ENCODE results near the gene PPP1R11. TPM values are rescaled to one million over a fixed set of nuclear protein-coding genes. Genes with fewer than 3 reads are reported as not detected.
A peak's percentile ranks its signal among the peaks of the same experiment; 100 is the strongest.

Gene PPP1R11
- total and polyA plus RNA-seq, 2 of the 13 experiments (the other 11 are each of a cell fraction or from before 2014, with no cell fraction given): 32.1 to 58.9 TPM

DNA sequence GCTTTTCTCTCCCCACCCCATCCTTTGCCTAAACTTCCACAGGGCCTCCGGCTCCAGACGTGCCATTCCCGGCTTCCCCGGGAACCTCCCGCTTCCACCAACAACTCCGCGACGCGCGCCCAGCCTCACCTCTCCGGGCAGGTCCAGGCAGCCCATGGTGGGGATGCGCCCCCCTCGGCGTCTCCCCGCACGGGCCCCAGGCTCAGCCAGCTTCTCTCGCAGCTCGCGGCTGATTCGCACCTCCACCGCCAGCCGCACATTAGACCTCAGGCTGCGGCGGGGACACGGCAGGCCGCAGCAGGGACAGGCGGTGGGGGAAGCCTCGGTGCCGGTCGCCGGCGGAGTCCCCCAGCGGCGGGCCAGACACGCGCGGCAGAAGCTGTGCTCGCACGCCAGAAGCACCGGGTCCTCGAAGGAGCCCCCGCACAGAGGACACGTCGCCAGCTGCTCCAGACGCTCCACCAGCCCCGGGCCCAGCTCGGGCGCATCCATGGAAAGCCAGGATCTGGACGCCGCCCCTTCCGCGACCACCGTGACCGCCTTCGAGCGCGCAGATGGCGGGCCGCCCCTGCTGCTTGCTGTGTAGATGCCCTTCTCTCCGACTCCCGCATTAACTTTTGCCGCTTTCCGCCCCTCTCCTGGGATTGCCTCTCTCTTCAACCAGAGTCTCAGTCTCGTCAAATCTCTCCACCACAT lies 8.2 kb downstream of the PPP1R11 start, which contains the start of gene RNF39 (continued):
- no peak for TF ChIP-seq SP1 (IDR thresholded peaks at IDR 0.05)
- no peak for TF ChIP-seq SP1 (CRISPR knock-in tag; IDR thresholded peaks at IDR 0.05)
- no peak for TF ChIP-seq ZNF530 (CRISPR knock-in tag; IDR thresholded peaks at IDR 0.05; ENCODE audit: low read depth)
- no peak for TF ChIP-seq ZNF34 (CRISPR knock-in tag; IDR thresholded peaks at IDR 0.05; ENCODE audit: borderline replicate concordance)
- TF ChIP-seq NFIB (CRISPR knock-in tag; IDR thresholded peaks at IDR 0.05; ENCODE audit: borderline replicate concordance): no peak
- TF ChIP-seq SOX6 (IDR thresholded peaks at IDR 0.05): no peak
- peak; percentile 52; the same call in 1 of the 2 replicates for TF ChIP-seq SOX6 (CRISPR knock-in tag; IDR thresholded peaks at IDR 0.05)
- TF ChIP-seq ZFX (CRISPR knock-in tag; IDR thresholded peaks at IDR 0.05; ENCODE audit: low read depth): peak; percentile 79
- no peak; the same call in 1 of the 2 replicates for TF ChIP-seq ZSCAN21 (CRISPR knock-in tag; IDR thresholded peaks at IDR 0.05; ENCODE audit: borderline replicate concordance)
- peak; percentile 79; the same call in 1 of the 2 replicates for TF ChIP-seq ZNF776 (CRISPR knock-in tag; IDR thresholded peaks at IDR 0.05)
- TF ChIP-seq, protein P1, sequence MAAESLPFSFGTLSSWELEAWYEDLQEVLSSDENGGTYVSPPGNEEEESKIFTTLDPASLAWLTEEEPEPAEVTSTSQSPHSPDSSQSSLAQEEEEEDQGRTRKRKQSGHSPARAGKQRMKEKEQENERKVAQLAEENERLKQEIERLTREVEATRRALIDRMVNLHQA (CRISPR knock-in tag; IDR thresholded peaks at IDR 0.05): no peak
- no peak for TF ChIP-seq ATF2 (CRISPR knock-in tag; IDR thresholded peaks at IDR 0.05)
- TF ChIP-seq ZFP36L2 (CRISPR knock-in tag; IDR thresholded peaks at IDR 0.05): no peak
- no peak for TF ChIP-seq ZBTB40 (IDR thresholded peaks at IDR 0.05)
- TF ChIP-seq ZBTB40 (CRISPR knock-in tag; IDR thresholded peaks at IDR 0.05): peak; percentile 79
- peak; percentile 88; the same call in 1 of the 2 replicates for TF ChIP-seq ZNF138 (CRISPR knock-in tag; IDR thresholded peaks at IDR 0.05; ENCODE audit: low read depth)
- TF ChIP-seq CBFB (CRISPR knock-in tag; IDR thresholded peaks at IDR 0.05): 0 out of 2 replicates have a peak, but pooled peaks have one; percentile 16
- peak; percentile 63 for TF ChIP-seq ZFY (CRISPR knock-in tag; IDR thresholded peaks at IDR 0.05)
- no peak for TF ChIP-seq RCOR2 (CRISPR knock-in tag; IDR thresholded peaks at IDR 0.05)
- TF ChIP-seq CENPT (CRISPR knock-in tag; IDR thresholded peaks at IDR 0.05; ENCODE audit: low read depth): no peak
- TF ChIP-seq PITX1 (CRISPR knock-in tag; IDR thresholded peaks at IDR 0.05): no peak; the same call in 1 of the 2 replicates
- TF ChIP-seq SAP130 (CRISPR knock-in tag; IDR thresholded peaks at IDR 0.05; ENCODE audit: low read depth): no peak; the same call in 1 of the 2 replicates
